ENCODE results near the gene IFNG-AS1.

Gene IFNG-AS1

GRCh38 chr12:67989184-67989920 lies at the start of gene IFNG-AS1:
Gene IFNG-AS1 (plus strand): TSS chr12:67989447.
- DNase-seq (ENCODE audit: low spot score) = no peak

GRCh38 chr12:67939611-67940010 lies 49.6 kb upstream of the IFNG-AS1 start:
- DNase-seq (ENCODE audit: low spot score) = no peak

- DNase-seq (ENCODE audit: low spot score) = peak; percentile 14
Measured at GRCh38 chr12:67940780-67941243, 48.4 kb upstream of the IFNG-AS1 start.

GRCh38 chr12:67942724-67943123 lies 46.5 kb upstream of the IFNG-AS1 start:
- no peak for DNase-seq (ENCODE audit: low spot score)

DNA sequence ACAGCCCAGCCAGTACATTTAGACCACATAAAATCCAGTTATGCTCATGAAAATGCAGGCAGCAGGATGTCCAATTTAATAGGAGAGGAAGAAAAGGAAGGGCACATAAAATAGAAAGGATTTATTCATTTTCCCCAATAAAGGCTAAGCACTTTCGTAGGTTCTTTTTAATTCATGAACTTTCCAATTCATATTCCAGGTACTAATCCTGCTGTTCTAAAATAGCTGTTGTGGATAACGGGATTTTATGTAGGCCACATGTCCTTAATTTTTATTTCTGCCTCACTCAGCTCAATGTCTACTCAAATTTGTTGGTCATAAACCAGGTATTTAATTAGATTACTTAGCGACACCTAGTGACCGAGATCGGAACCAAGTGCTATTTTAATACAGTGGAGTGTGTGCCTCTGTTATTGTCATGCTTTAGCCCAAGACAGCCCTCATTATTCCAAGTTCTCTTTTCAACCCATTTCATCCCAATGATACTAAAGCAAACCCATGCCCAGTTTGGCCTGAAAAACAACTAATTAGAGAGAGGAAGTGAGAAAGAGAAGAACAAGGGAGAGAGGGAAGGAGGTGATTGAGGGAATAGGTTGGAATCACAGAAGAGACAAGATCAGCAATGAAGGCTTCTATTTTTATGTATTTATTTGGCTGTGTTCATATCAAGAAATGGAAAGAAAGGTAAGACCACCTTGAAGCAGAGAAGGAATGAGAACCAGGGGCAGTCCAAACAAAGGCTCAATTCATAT lies 45.9 kb upstream of the IFNG-AS1 start:
- DNase-seq (ENCODE audit: low spot score) = peak; percentile 26

DNA sequence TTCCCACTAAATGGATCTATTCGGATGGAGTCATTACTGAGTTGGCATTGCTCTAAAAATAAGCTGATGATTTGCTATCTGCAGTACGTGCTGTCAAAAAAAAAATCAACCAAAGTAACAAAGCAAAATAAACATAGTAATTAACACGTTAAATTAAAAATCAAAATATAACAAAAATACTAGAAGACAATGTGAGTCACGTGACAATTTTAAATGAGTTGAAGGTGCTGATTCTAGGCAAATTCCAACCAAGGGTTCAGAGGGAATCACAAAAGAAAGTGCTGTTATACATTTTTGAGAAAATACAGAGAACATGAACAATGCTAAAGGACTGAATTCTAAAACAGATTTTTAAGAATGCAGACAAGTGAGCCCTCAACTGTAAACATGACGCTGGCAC lies 45.2 kb upstream of the IFNG-AS1 start:
- DNase-seq (ENCODE audit: low spot score) = no peak

DNA sequence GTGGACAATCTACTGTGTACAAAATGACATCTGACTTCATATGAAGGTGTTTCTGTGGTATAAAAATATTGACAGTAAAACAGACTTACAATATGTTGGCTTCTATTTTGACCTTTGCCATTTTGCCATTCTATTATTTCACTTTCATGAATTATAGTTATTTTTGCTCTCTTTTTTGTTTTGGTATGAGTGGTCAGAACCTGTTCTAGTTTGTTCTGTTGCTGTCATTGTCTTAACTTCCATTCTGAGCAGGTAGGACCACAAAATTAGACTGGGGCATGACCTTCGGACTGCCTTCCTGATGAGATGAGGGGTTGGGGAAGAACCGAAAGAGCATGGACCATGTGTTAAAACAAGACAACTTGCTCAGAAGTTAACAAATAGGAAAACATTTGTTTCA lies 36.5 kb upstream of the IFNG-AS1 start:
- no peak for DNase-seq (ENCODE audit: low spot score)

- no peak for DNase-seq (ENCODE audit: low spot score)
Measured at GRCh38 chr12:67957383-67957782, 31.9 kb upstream of the IFNG-AS1 start.

GRCh38 chr12:67958187-67958586 lies 31.1 kb upstream of the IFNG-AS1 start:
- no peak for DNase-seq (ENCODE audit: low spot score)

- DNase-seq (ENCODE audit: low spot score) = no peak
Measured at GRCh38 chr12:67964456-67964855, 24.8 kb upstream of the IFNG-AS1 start.

GRCh38 chr12:67966560-67966959 lies 22.7 kb upstream of the IFNG-AS1 start:
- DNase-seq (ENCODE audit: low spot score) = no peak

DNA sequence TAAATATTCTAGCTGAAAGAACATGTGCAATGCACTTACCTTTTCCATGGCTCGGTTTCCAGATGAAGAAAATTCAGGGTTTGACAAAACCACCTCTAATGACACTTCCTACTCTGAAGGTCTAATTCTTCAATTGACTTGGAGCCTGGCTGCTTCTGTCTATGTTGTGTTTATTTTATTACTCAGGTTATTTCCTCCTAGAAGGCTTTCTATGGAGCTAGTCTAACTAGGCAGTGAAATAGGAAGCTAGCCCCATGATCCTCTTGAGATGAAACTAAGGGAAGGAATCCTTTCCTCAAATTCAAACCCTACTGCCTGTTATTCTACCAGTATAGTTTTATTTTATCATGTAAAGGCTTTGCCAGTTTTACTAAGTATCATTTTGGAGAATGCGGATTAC lies 20.9 kb upstream of the IFNG-AS1 start:
- DNase-seq (ENCODE audit: low spot score) = no peak

GRCh38 chr12:67968725-67969124 lies 20.5 kb upstream of the IFNG-AS1 start:
- DNase-seq (ENCODE audit: low spot score) = no peak

DNA sequence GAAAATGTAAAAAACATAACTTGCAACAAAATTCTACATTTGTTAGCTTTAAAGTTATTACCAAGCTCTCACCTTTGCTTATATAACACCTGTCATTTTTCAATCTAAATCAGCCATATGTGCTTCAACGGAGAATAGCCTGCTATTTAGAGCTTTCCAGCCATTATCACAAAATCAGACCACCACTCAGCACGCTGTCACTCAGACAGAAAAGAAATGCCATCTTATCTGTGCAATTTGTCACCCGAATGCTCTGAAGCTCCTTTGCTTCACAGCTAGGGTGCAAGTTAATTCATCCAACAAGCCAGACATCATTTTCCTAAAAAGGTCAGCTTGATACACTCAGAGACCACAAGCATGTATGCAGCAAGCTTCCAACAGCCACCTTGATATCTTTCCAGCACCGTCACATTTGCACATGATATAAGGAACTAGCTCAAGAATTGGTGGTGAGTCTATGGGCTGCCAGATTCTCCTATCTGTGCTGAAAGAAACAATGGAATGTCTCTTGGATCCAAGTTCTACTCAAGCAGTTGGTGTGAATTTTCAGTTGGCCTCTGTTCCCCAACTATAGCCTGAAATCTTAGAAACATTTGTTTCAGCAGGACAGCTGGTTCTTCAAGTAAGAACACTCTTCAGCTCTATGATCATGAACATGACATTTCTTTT lies 20.0 kb upstream of the IFNG-AS1 start:
- no peak for DNase-seq (ENCODE audit: low spot score)

DNA sequence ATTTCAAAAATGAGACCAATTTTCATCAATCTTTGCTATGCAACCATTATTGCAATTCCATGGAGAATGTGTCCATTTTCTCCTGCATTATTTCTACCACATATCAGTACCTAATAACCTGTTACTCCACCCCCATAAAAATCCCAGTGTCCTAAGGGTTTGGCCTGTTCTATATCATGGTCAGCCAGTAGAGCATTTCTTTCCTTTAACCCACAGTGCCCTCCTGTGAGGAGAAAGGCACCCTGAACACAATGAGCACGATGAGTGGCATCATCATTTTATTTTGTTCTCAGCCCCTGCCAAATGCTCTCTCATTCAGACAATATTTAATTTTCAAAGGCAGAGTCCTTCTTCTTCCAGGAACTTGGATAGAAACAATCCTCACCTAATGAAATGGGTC lies 11.6 kb upstream of the IFNG-AS1 start:
- no peak for DNase-seq (ENCODE audit: low spot score)

DNA sequence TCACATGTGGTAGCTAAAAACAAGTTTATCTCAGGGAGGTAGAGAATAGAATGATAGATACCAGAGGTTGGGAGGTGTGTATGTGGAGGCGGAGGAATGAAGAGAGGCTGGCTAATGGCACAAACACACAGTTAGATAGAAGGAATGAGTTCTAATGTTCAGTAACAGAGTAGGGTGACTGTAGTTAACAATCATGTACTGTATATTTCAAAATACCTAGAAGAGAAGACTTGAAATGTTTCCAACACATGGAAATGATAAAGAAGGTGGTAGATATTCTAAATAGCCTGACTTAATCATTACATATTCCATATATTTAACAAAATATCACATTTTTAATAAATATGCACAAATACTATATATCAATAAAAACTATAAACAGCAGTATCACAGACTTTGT lies 8.9 kb upstream of the IFNG-AS1 start:
- no peak for DNase-seq (ENCODE audit: low spot score)

- DNase-seq (ENCODE audit: low spot score) = no peak
Measured at GRCh38 chr12:67981287-67982162, 7.7 kb upstream of the IFNG-AS1 start.

GRCh38 chr12:67982164-67982563 lies 7.1 kb upstream of the IFNG-AS1 start:
- no peak for DNase-seq (ENCODE audit: low spot score)

DNA sequence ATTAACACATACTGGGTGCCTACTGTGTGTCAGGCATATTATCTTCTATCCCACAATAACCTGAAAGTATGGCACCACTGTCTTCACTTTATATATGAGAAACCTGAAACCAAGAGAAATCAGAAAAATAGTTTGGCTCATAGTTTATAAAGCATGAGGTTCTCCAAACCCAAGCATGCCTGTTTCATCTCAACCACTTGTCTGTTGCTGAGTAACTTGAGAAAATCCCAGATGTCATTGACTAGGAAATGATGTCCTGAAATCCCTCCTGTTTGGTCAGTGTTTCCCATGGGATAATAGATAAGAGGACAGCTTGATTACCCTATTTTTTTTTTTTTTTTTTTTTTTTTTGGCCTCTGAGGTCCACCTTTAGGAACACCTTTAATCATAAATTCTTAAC lies 2.6 kb upstream of the IFNG-AS1 start:
- DNase-seq (ENCODE audit: low spot score) = no peak

GRCh38 chr12:67988601-67989021 lies 636 bp upstream of the IFNG-AS1 start:
- DNase-seq (ENCODE audit: low spot score) = no peak

- no peak for DNase-seq (ENCODE audit: low spot score)
Measured at GRCh38 chr12:67991158-67991557, 1.9 kb downstream of the IFNG-AS1 start.

DNA sequence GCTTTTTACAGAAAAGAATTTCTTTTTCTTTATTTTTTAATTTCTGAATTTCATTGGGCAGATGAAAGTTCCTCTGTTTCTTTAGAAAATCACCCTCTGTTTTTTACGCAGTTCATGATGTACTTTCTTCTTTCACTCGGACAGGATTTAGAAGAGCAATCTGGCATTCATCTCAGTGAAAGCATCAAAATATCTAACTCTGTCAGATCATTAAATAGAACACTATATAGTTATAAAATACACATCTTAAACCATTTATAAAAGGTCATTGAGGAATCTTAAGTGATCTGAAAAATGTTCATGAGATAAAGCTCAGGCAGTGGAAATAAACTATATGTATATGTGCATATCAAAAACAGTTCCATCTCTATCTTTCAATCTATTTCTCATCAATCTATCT lies 3.9 kb downstream of the IFNG-AS1 start:
- no peak for DNase-seq (ENCODE audit: low spot score)

All from HuH-7.5 (cell line).